ENCODE measurements around the gene THRAP3. TPM values are rescaled to one million over a fixed set of nuclear protein-coding genes. Genes with fewer than 3 reads are reported as not detected.
A peak's percentile ranks its signal among the peaks of the same experiment; 100 is the strongest.

The THRAP3 gene
- total and polyA plus RNA-seq, 2 of the 8 experiments (the other 6 are each of a cell fraction or from before 2014, with no cell fraction given), result 40.2 to 183 TPM

DNA sequence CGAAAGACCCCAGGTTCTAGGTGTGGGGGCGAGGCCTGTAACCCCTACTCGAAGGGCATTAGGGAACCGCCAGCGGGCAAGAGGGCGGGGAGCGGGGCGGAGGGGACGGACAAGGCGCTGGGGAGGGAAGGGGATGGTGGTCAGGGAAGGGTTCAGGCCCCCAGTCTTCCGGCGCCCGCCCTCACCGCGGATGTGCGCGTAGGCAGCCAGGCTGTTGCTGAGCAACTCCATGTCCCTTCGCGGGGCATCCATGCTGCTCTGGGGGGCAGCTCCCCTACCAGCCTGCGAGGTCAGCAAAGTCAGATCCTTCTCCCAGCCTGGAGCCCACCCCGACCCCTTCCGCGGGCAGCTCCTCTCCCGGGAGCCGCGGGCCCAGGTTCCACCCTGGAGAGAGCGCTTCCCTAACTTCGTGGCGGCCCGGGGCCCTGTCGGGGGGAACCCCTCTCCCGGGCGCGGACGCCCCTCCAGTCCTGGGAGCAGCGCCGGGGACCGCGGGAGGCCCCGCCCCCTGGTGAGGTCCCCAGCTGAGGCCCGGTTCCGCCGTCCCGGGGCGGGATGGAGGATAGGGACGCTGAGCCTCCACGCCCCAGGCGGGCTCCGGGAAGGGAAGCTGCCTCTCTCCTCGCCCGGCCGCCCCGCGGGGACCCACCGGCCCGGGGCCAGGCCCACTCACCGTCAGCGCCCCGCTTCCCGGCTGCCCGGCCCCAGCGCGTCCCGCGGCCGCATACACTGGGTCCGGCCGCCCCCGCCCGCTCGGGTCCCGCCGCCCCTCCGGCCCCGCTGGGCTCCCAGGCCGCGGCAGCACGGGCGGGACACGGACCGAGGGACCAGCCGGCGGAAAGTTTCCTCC, 98.8 kb downstream of the THRAP3 start (continued):
- no peak for TF ChIP-seq CBX8 (IDR thresholded peaks at IDR 0.05; ENCODE audit: borderline replicate concordance, low read depth, low read length)
- peak; percentile 52 for TF ChIP-seq KDM4A (IDR thresholded peaks at IDR 0.05; ENCODE audit: low read depth, low read length, severe bottlenecking)
- 0 out of 2 replicates have a peak, but pooled peaks have one; percentile 0 for TF ChIP-seq CREB1 (IDR thresholded peaks at IDR 0.05)
- TF ChIP-seq POLR2A (IDR thresholded peaks at IDR 0.05; ENCODE audit: control extremely low read depth in 1 of 2, low read depth in 2 of 2, low read length in 2 of 2), result peak in 1 of 2 experiments; percentile 53; a peak in 2 of 3 replicates
- no peak for TF ChIP-seq CTCF (IDR thresholded peaks at IDR 0.05; ENCODE audit: control extremely low read depth in 1 of 3, insufficient read depth in 1 of 3, low read depth in 1 of 3, low read length in 3 of 3)
- no peak for TF ChIP-seq HDAC2 (IDR thresholded peaks at IDR 0.05; ENCODE audit: borderline replicate concordance in 1 of 2, low read depth in 2 of 2, low read length in 2 of 2)
- no peak for TF ChIP-seq YY1 (IDR thresholded peaks at IDR 0.05; ENCODE audit: low read depth, low read length)
- TF ChIP-seq BCL11A (IDR thresholded peaks at IDR 0.05; ENCODE audit: low read depth in 2 of 2, low read length in 2 of 2), result no peak
- 0 out of 2 replicates have a peak, but pooled peaks have one; percentile 38 for TF ChIP-seq MAX (IDR thresholded peaks at IDR 0.05)
- no peak for TF ChIP-seq SP1 (IDR thresholded peaks at IDR 0.05; ENCODE audit: low read depth, low read length)
- TF ChIP-seq, protein P1, sequence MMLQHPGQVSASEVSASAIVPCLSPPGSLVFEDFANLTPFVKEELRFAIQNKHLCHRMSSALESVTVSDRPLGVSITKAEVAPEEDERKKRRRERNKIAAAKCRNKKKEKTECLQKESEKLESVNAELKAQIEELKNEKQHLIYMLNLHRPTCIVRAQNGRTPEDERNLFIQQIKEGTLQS (IDR thresholded peaks at IDR 0.05; ENCODE audit: insufficient read depth, low read depth, low read length), result no peak
- no peak for TF ChIP-seq RAD21 (IDR thresholded peaks at IDR 0.05 in 1 of 2, conservative IDR thresholded peaks at IDR 0.05 in 1 of 2; ENCODE audit: low read depth in 2 of 2, low read length in 2 of 2)
- TF ChIP-seq CTBP2 (IDR thresholded peaks at IDR 0.05; ENCODE audit: borderline replicate concordance, insufficient read depth, insufficient read length, low read length), result no peak
- TF ChIP-seq CEBPB (IDR thresholded peaks at IDR 0.05; ENCODE audit: low read depth, low read length), result no peak
- TF ChIP-seq SIN3A (conservative IDR thresholded peaks at IDR 0.05 in 1 of 2, IDR thresholded peaks at IDR 0.05 in 1 of 2; ENCODE audit: low read depth in 1 of 2, low read length in 2 of 2), result no peak; a peak in 1 of 4 replicates
- peak; percentile 7 for TF ChIP-seq EZH2 (IDR thresholded peaks at IDR 0.05; ENCODE audit: low read depth, low read length, severe bottlenecking)

All from H1 (cell line).